HCT116 (cell line): Measurements from ENCODE around the gene ADIPOR1. TPM values are rescaled to one million over a fixed set of nuclear protein-coding genes. Genes with fewer than 3 reads are reported as not detected.

Experiments used
- ATAC-seq: fragments of 200-7000 bp; cut with Tn5 transposase; 2 replicates; pipeline ENCODE4 v1.9.1; 2020; ENCODE audit warnings: mild to moderate bottlenecking, moderate library complexity
- BruUV-seq: library from RNA; stranded (reverse); fragments of 400-500 nt; replicated peaks from 2 replicates; lab custom pipeline; 2021; lab: Mats Ljungman, UMichigan
- CTCF ChIA-PET: fragments of 300-600 bp; sonication (Branson Sonifier 250); formaldehyde crosslinking; loops from one replicate; lab custom pipeline; 2021; ENCODE audit warnings: antibody characterized with exemption; lab: Charles Lee
- POLR2A ChIA-PET: fragments of 300-600, 350-600 bp; sonication (Branson Sonifier 250); formaldehyde crosslinking; loops from one replicate; lab custom pipeline; 2021; ENCODE audit warnings: antibody characterized with exemption; lab: Charles Lee
- RAD21 ChIA-PET, 2 experiments: fragments of 300-600 bp; sonication (Branson Sonifier 250); formaldehyde crosslinking; loops; one replicate each; lab custom pipeline; 2023; ENCODE audit warnings: low total read pairs in 2 of 2; ENCODE audit not compliant: uncharacterized antibody in 2 of 2, unreplicated experiment in 2 of 2, low non-redundant PET in 1 of 2; lab: Charles Lee
- DNase-seq: peaks from one replicate; pipeline ENCODE4 v3.0.0-alpha.2; 2010; ENCODE audit warnings: low read depth, low spot score
- H2AFZ ChIP-seq: fragments of 200-600 bp; shearing (Covaris generic), sonication (generic); 2 replicates; pipeline ENCODE4 v1.6.1; 2017; ENCODE audit warnings: low read depth, mixed run types, mixed read lengths, antibody characterized with exemption, low read length; ENCODE audit not compliant: poor library complexity, severe bottlenecking
- H3K27ac ChIP-seq: 2 replicates; pipeline ENCODE4 v1.5.1; 2012; ENCODE audit warnings: low read depth, low read length
- H3K27me3 ChIP-seq: fragments of 200-600 bp; sonication (generic); 2 replicates; pipeline ENCODE4 v1.6.1; 2016; ENCODE audit warnings: mixed run types, low read length, mixed read lengths; ENCODE audit not compliant: insufficient read depth
- H3K36me3 ChIP-seq, 2 experiments: fragments of 200-500 bp in 1 of 2; fragments of 200-600 bp in 1 of 2; sonication (Bioruptor generic) in 1 of 2; sonication (generic) in 1 of 2; 2 replicates each; pipeline versions ENCODE4 v1.5.1 to v1.6.1; 2014 to 2016; ENCODE audit warnings: low read length in 2 of 2, inconsistent platforms in 1 of 2, mixed read lengths in 1 of 2, mixed run types in 1 of 2; ENCODE audit not compliant: insufficient read depth in 2 of 2, control insufficient read depth in 1 of 2
- H3K4me1 ChIP-seq, 2 experiments: fragments of 200-600 bp in 1 of 2; sonication (generic) in 1 of 2; 2 replicates each; pipeline versions ENCODE4 v1.5.1 to v1.6.1; 2012 to 2017; ENCODE audit warnings: low read length in 2 of 2, inconsistent platforms in 1 of 2, mild to moderate bottlenecking in 1 of 2, mixed read lengths in 1 of 2, mixed run types in 1 of 2, moderate library complexity in 1 of 2; ENCODE audit not compliant: insufficient read depth in 2 of 2, control insufficient read depth in 1 of 2
- H3K4me2 ChIP-seq: fragments of 200-600 bp; sonication (generic); 2 replicates; pipeline ENCODE4 v1.6.1; 2017; ENCODE audit warnings: mixed run types, low read length, mixed read lengths
- H3K4me3 ChIP-seq, 2 experiments: fragments of 200-600 bp in 1 of 2; sonication (generic) in 1 of 2; replicated peaks in 1 of 2; 2 replicates each; pipeline ENCODE4 v1.5.1; 2011 to 2016; ENCODE audit warnings: low read length in 2 of 2, control low read depth in 1 of 2, low read depth in 1 of 2, mild to moderate bottlenecking in 1 of 2, mixed read lengths in 1 of 2, mixed run types in 1 of 2
- H3K79me2 ChIP-seq: fragments of 200-600 bp; sonication (generic); 2 replicates; pipeline ENCODE4 v1.6.1; 2017; ENCODE audit warnings: mild to moderate bottlenecking, mixed run types, low read length, moderate library complexity, mixed read lengths; ENCODE audit not compliant: insufficient read depth
- H3K9ac ChIP-seq: fragments of 200-600 bp; sonication (generic); 2 replicates; pipeline ENCODE4 v1.6.1; 2016; ENCODE audit warnings: low read length, mixed read lengths
- H3K9me2 ChIP-seq: fragments of 200-600 bp; sonication (generic), shearing (Covaris generic); 2 replicates; pipeline ENCODE4 v1.6.1; 2017; ENCODE audit warnings: mixed run types, mild to moderate bottlenecking, moderate library complexity; ENCODE audit not compliant: insufficient read depth
- H3K9me3 ChIP-seq, 2 experiments: fragments of 200-500 bp in 1 of 2; fragments of 200-600 bp in 1 of 2; sonication (Bioruptor generic) in 1 of 2; sonication (generic) in 1 of 2; 2 replicates each; pipeline ENCODE4 v1.6.1; 2014 to 2017; ENCODE audit warnings: low read length in 2 of 2, mixed read lengths in 2 of 2, inconsistent platforms in 1 of 2, low read depth in 1 of 2, mild to moderate bottlenecking in 1 of 2, mixed run types in 1 of 2, moderate library complexity in 1 of 2; ENCODE audit not compliant: control insufficient read depth in 1 of 2, insufficient read depth in 1 of 2
- H4K20me1 ChIP-seq: fragments of 200-600 bp; sonication (generic), shearing (Covaris generic); 2 replicates; pipeline ENCODE4 v1.6.1; 2017; ENCODE audit warnings: mixed run types, mild to moderate bottlenecking, moderate library complexity; ENCODE audit not compliant: insufficient read depth
- ATF3 ChIP-seq: IDR thresholded peaks from 2 replicates; pipeline ENCODE4 v1.6.1; 2012
- CBX3 ChIP-seq: IDR thresholded peaks from 2 replicates; pipeline ENCODE4 v1.6.1; 2012; ENCODE audit warnings: low read depth
- CEBPB ChIP-seq: IDR thresholded peaks from 2 replicates; pipeline ENCODE4 v1.6.1; 2012; ENCODE audit warnings: low read depth
- CTCF ChIP-seq, 3 experiments: fragments of 200-600 bp in 1 of 3; sonication (generic) in 1 of 3; IDR thresholded peaks in 2 of 3; conservative IDR thresholded peaks in 1 of 3; 2 replicates each; pipeline ENCODE4 v1.5.1; 2012 to 2017; ENCODE audit warnings: low read depth in 2 of 3, low read length in 2 of 3, antibody characterized with exemption in 1 of 3, borderline replicate concordance in 1 of 3, control low read depth in 1 of 3, mild to moderate bottlenecking in 1 of 3, mixed read lengths in 1 of 3, mixed run types in 1 of 3, moderate library complexity in 1 of 3; ENCODE audit not compliant: insufficient read depth in 1 of 3
- EZH2phosphoT487 ChIP-seq: fragments of 200-600 bp; IDR thresholded peaks from 2 replicates; pipeline ENCODE4 v1.6.1; 2018; ENCODE audit warnings: antibody characterized with exemption, borderline replicate concordance
- FOSL1 ChIP-seq: IDR thresholded peaks from 2 replicates; pipeline ENCODE4 v1.6.1; 2012; ENCODE audit warnings: low read depth
- MAX ChIP-seq: IDR thresholded peaks from 2 replicates; pipeline ENCODE4 v1.6.1; 2012
- POLR2A ChIP-seq: IDR thresholded peaks from 2 replicates; pipeline ENCODE4 v1.7.0; 2011; ENCODE audit warnings: borderline replicate concordance; ENCODE audit not compliant: insufficient read depth, insufficient read length; ENCODE audit errors: extremely low read depth
- REST ChIP-seq: IDR thresholded peaks from 2 replicates; pipeline ENCODE4 v1.6.1; 2012; ENCODE audit warnings: low read depth
- YY1 ChIP-seq: IDR thresholded peaks from 2 replicates; pipeline ENCODE4 v1.6.1; 2011; ENCODE audit warnings: low read length, low read depth, moderate library complexity, mild to moderate bottlenecking; ENCODE audit not compliant: insufficient replicate concordance; ENCODE audit errors: extremely low read depth
- ZFX ChIP-seq: fragments of 450-650 bp; IDR thresholded peaks from 2 replicates; pipeline ENCODE4 v1.6.1; 2017
- ZNF274 ChIP-seq: fragments of 200-500 bp; sonication (Bioruptor generic); IDR thresholded peaks from 2 replicates; pipeline ENCODE4 v1.6.1; 2014; ENCODE audit warnings: mild to moderate bottlenecking, low read depth, low read length, inconsistent platforms
- intact Hi-C: fragments of 100-400 bp; cut with micrococcal nuclease; formaldehyde crosslinking; loops from 2 replicates; pipeline ENCODE4 v1.10.0; 2022
- total RNA-seq: library from RNA; stranded (reverse); gene quantifications from one replicate; pipeline ENCODE4 v1.2.1, GENCODE V29; 2021; ENCODE audit not compliant: unreplicated experiment

Gene ADIPOR1
- total RNA-seq, 1 experiment from 2014 or later, result 89.8 TPM

- H3K4me1 ChIP-seq, result peaks cover 5 to 13% of the 10 kb centered on the region in 2 experiments
- ATAC-seq (no peak), DNase-seq (no peak)
- intact Hi-C loops, result no loop called here
- no peak overlapping the region for H3K27ac ChIP-seq
- H3K36me3 ChIP-seq, result no peaks in the 10 kb centered on the region
- CTCF ChIA-PET, result no interaction called here
- no peak for TF ChIP-seq FOSL1
- no peak for TF ChIP-seq REST
- no peak for TF ChIP-seq CBX3
- no peak for TF ChIP-seq YY1
- RAD21 ChIA-PET, result no interaction called here
- BruUV-seq, result no TSS peak
- H3K27me3 ChIP-seq, result no peaks in the 10 kb centered on the region
- no peaks in the 10 kb centered on the region for H3K9me3 ChIP-seq
- no peak overlapping the region for H2AFZ ChIP-seq
- no peak overlapping the region for H3K4me3 ChIP-seq
- no peak overlapping the region for H3K4me2 ChIP-seq
- peaks cover 7% of the 10 kb centered on the region for H3K79me2 ChIP-seq
- no peaks in the 10 kb centered on the region for H4K20me1 ChIP-seq
- POLR2A ChIA-PET, result no interaction called here
- no peak overlapping the region for H3K9ac ChIP-seq
- H3K9me2 ChIP-seq, result no peaks in the 10 kb centered on the region
Measured at GRCh38 chr1:203002951-203003350, 44.8 kb upstream of the ADIPOR1 start.

- Histone ChIP-seq H3K27me3 (no peaks in the 10 kb centered on the region; the same call in 1 of the 2 replicates), H4K20me1 (no peaks in the 10 kb centered on the region), H3K4me1 (peaks cover 5 to 12% of the 10 kb centered on the region in 2 experiments), H3K4me3 (no peak overlapping the region), H3K9me2 (no peaks in the 10 kb centered on the region), H3K79me2 (no peaks in the 10 kb centered on the region), H3K4me2 (no peak overlapping the region), H3K9me3 (no peaks in the 10 kb centered on the region), H2AFZ (no peak overlapping the region), H3K36me3 (no peaks in the 10 kb centered on the region), H3K27ac (no peak overlapping the region), H3K9ac (no peak overlapping the region)
- ATAC-seq (no peak), DNase-seq (no peak)
- ChIA-PET CTCF (no interaction called here), RAD21 (no interaction called here), POLR2A (interaction anchor here (0.6 kb wide), 1 partner anchor 1157 kb away, joined by 3 read pairs; no protein-coding TSS in a partner anchor)
- no TSS peak for BruUV-seq
- intact Hi-C loops, result no loop called here
- no peak for TF ChIP-seq CEBPB
- TF ChIP-seq CBX3, result no peak
- no peak for TF ChIP-seq MAX
- TF ChIP-seq CTCF (IDR thresholded peaks at IDR 0.05 in 2 of 3, conservative IDR thresholded peaks at IDR 0.05 in 1 of 3; ENCODE audit: borderline replicate concordance in 1 of 3, insufficient read depth in 1 of 3, low read depth in 2 of 3, low read length in 2 of 3), result no peak
- TF ChIP-seq ZFX, result no peak
- TF ChIP-seq EZH2phosphoT487, result no peak
- no peak for TF ChIP-seq ZNF274
- TF ChIP-seq ATF3, result no peak
- no peak for TF ChIP-seq POLR2A
Measured at GRCh38 chr1:203001986-203002385, 43.9 kb upstream of the ADIPOR1 start.
